Right atrium auricular region (tissue), 2 donors: ENCODE results near the gene PRELID3B. TPM values are rescaled to one million over a fixed set of nuclear protein-coding genes. Genes with fewer than 3 reads are reported as not detected.

ENCODE experiments used
- DNase-seq: peaks from one replicate; pipeline ENCODE4 v3.0.0-alpha.2; 2019; ENCODE audit warnings: low spot score
- H3K27ac ChIP-seq, 2 donors: fragments of 200-600 bp; sonication (generic); 1 replicate in 1 of 2; 2 replicates in 1 of 2; pipeline ENCODE4 v1.5.1; 2016 to 2019
- H3K27me3 ChIP-seq, 2 donors: fragments of 200-600 bp; sonication (generic); one replicate each; pipeline versions ENCODE4 v1.5.1 to v1.6.0; 2017 to 2019
- H3K36me3 ChIP-seq: fragments of 200-600 bp; sonication (generic); one replicate; pipeline ENCODE4 v1.5.1; 2016
- H3K4me1 ChIP-seq, 2 donors: fragments of 200-600 bp; sonication (generic); one replicate each; pipeline versions ENCODE4 v1.5.1 to v1.6.0; 2017 to 2019
- H3K4me3 ChIP-seq, 2 donors: fragments of 200-600 bp; sonication (generic); 1 replicate in 1 of 2; 2 replicates in 1 of 2; pipeline ENCODE4 v1.5.1; 2017 to 2019; ENCODE audit warnings: mild to moderate bottlenecking in 1 of 2, moderate library complexity in 1 of 2
- H3K9me3 ChIP-seq, 2 donors: fragments of 200-600 bp; sonication (generic); one replicate each; pipeline ENCODE4 v1.5.1; 2019
- total RNA-seq, 2 donors: library from RNA; depleted of rRNA; stranded (reverse); fragments of >200 nt; gene quantifications; one replicate each; pipeline ENCODE4 v1.1.0, GENCODE V29; 2016
- TF ChIP-seq, protein P1 (sequence below), 2 donors: fragments of 200-600 bp; sonication (generic); IDR thresholded peaks; one replicate each; pipeline ENCODE4 v1.5.1; 2019; ENCODE audit warnings: antibody characterized with exemption in 2 of 2

The PRELID3B gene
- total RNA-seq, 2 donors from 2014 or later = 34.6 to 35.2 TPM

DNA sequence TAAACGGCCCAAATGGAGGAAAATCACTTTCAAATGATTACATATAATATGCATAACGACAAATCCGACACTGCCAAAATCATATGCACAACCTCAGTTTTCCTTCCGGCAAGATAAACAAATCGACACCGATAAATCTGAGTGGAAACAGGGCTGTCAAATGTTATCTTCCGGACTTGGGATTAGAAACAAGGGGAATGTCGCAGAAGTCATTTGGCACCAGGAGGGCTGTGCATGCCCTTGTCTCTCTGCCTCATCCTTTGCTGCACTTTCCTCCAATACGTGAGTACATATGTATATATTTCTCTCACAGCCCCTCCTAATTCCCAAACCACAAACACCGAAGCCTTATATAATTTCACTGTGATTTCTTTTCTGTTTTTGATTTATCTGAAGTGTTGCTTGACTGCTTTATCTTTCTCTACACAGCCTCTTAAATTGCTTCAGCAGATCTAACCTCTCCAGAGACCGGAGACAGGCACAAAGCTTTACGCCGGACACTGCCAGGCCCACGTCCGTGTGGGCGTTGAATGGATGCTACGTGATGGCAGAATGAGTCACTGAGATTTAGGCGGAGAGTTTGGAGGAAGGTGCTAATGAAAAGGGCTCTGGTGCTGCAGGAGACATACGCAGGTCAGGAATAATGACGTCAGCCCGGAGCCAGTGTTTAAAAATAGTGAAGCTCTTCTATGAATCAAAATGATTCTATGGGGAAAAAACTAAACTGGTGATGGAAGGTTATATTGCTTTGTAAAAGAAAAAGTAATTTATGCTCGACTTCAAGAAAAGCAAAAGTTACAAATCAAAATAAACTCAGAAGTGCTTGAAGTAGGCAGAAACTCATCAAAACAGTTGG is 21.0 kb upstream of the PRELID3B start:
- DNase-seq = peak; percentile 70
- TF ChIP-seq, protein P1, sequence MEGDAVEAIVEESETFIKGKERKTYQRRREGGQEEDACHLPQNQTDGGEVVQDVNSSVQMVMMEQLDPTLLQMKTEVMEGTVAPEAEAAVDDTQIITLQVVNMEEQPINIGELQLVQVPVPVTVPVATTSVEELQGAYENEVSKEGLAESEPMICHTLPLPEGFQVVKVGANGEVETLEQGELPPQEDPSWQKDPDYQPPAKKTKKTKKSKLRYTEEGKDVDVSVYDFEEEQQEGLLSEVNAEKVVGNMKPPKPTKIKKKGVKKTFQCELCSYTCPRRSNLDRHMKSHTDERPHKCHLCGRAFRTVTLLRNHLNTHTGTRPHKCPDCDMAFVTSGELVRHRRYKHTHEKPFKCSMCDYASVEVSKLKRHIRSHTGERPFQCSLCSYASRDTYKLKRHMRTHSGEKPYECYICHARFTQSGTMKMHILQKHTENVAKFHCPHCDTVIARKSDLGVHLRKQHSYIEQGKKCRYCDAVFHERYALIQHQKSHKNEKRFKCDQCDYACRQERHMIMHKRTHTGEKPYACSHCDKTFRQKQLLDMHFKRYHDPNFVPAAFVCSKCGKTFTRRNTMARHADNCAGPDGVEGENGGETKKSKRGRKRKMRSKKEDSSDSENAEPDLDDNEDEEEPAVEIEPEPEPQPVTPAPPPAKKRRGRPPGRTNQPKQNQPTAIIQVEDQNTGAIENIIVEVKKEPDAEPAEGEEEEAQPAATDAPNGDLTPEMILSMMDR (IDR thresholded peaks at IDR 0.05) = no peak
- Histone ChIP-seq H3K36me3 (no peaks in the 10 kb centered on the region), H3K27ac (peak overlapping the region; percentile 65 to 76), H3K27me3 (no peaks in the 10 kb centered on the region), H3K4me1 (peaks cover 0 to 14% of the 10 kb centered on the region in 2 donors), H3K4me3 (no peak overlapping the region), H3K9me3 (no peaks in the 10 kb centered on the region)

DNA sequence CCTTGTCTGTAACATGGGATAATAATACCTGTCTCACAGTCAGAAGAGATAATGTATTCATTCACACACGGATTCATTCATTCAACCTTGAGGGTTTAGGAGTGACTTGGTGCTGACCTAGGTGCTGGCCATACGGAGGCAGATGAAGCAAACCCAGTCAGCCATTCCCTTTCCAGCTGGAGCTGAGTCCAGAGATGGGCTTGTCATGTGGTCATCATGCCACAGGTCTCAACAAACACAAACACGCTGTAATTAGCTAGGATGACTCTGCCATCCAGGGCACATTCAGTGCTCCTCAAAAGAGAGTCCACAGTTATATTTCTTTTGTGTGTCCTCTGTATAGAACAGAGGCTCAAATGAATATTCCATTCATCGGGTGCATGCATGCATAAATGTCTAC is 19.5 kb upstream of the PRELID3B start:
- peaks cover 0 to 4% of the 10 kb centered on the region in 2 donors for H3K9me3 ChIP-seq
- H3K27ac ChIP-seq = no peak overlapping the region
- no peaks in the 10 kb centered on the region for H3K27me3 ChIP-seq
- TF ChIP-seq, protein P1 (IDR thresholded peaks at IDR 0.05) = no peak
- no peak overlapping the region for H3K4me3 ChIP-seq
- no peaks in the 10 kb centered on the region for H3K36me3 ChIP-seq
- H3K4me1 ChIP-seq = peaks cover 0 to 14% of the 10 kb centered on the region in 2 donors
- no peak for DNase-seq

DNA sequence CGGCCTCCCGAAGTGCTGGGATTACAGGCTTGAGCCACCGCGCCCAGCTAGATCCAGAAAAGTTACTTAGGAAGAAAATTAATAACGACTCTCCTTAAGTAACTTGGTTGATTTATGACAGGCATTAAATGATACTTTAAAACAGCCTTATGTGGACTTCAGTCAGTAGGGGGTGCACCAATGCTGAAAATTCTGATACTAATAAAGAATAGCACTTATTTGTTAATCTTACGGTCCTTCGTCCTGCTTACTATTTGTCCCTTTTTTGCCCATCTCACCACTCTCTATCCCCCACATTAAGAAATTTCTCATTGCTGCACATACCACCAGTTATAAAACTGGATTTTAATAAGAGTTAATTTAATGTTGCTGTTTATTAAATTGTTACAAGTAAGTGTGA is 12.7 kb upstream of the PRELID3B start:
- no peak overlapping the region for H3K4me3 ChIP-seq
- H3K4me1 ChIP-seq = no peaks in the 10 kb centered on the region
- DNase-seq = no peak
- no peaks in the 10 kb centered on the region for H3K36me3 ChIP-seq
- H3K27ac ChIP-seq = no peak overlapping the region
- TF ChIP-seq, protein P1 (IDR thresholded peaks at IDR 0.05) = peak in 1 of 2 donors; percentile 53
- H3K9me3 ChIP-seq = peaks cover 0 to 12% of the 10 kb centered on the region in 2 donors
- H3K27me3 ChIP-seq = no peaks in the 10 kb centered on the region

DNA sequence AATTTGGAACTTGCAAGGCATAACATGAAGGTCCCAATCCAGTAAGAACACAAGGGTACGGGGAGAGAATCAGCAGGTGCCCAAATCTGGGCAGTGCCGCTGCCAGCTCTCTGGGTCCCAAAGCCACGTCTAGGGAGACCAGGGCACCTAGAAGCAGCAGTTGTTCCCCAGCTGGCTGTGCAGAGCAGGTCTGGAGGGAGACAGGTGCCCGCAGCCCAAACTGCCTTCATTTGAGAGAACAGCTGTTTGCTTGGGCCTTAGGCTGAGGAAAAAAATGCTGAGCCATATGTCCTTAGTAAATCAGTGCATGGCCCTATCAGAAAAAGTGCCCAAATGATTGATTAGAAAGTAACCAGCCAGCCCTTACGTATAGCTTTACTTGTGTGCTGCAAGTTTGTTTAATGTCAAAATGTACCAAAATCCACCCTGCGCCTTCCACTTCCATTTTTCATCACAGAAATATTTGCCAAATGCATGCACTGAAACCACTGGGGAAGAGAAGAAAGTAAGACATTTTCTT is 9.1 kb upstream of the PRELID3B start:
- Histone ChIP-seq H3K36me3 (no peaks in the 10 kb centered on the region), H3K4me1 (no peaks in the 10 kb centered on the region), H3K27me3 (no peaks in the 10 kb centered on the region), H3K27ac (no peak overlapping the region), H3K9me3 (peaks cover 0 to 5% of the 10 kb centered on the region in 2 donors), H3K4me3 (no peak overlapping the region)
- no peak for DNase-seq
- TF ChIP-seq, protein P1 (IDR thresholded peaks at IDR 0.05) = no peak

DNA sequence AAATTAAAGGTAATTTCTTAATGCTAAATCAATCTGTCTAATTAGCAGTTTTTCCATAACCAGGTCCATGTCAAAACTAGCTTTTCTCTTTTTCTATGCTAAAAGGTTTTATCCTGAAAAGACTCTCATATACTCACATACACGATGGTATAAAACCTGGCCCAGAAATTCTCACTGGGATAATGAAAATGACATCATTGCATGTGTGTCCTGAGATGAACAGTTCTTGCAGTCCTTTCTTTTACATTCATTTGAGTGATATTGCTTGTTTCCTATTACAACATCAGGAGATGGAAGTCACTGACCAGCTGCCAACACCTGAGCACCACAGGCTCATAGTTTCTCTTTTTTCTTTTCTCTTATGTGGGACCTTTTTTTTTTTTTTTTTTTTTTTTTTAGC is 7.9 kb upstream of the PRELID3B start:
- no peak for DNase-seq
- Histone ChIP-seq H3K36me3 (no peaks in the 10 kb centered on the region), H3K4me1 (no peaks in the 10 kb centered on the region), H3K27ac (no peak overlapping the region), H3K9me3 (no peaks in the 10 kb centered on the region), H3K27me3 (no peaks in the 10 kb centered on the region), H3K4me3 (no peak overlapping the region)
- TF ChIP-seq, protein P1 (IDR thresholded peaks at IDR 0.05) = no peak
